Measurements from ENCODE around the gene RIT2. TPM values are rescaled to one million over a fixed set of nuclear protein-coding genes. Genes with fewer than 3 reads are reported as not detected.

Gene RIT2
- total RNA-seq, 2 donors from 2014 or later, result not detected

GRCh38 chr18:42976869-42977590 lies 138.5 kb downstream of the RIT2 start:
- Mint-ChIP-seq H3K27ac (no peak overlapping the region), H3K4me3 (no peak overlapping the region), H3K27me3 (ENCODE audit: low read depth) (no peaks in the 10 kb centered on the region), H3K4me1 (ENCODE audit: low read depth) (no peaks in the 10 kb centered on the region), H3K9me3 (peaks cover 10 to 18% of the 10 kb centered on the region in 2 donors), H3K36me3 (ENCODE audit: insufficient read depth in 2 of 2) (no peaks in the 10 kb centered on the region)
- ATAC-seq (replicated peaks in 1 of 2), result no peak
- no peak for DNase-seq

- no peaks in the 10 kb centered on the region for H3K27me3 Mint-ChIP-seq (ENCODE audit: low read depth)
- H3K36me3 Mint-ChIP-seq (ENCODE audit: insufficient read depth in 2 of 2), result no peaks in the 10 kb centered on the region
- no peaks in the 10 kb centered on the region for H3K4me1 Mint-ChIP-seq (ENCODE audit: low read depth)
- H3K9me3 Mint-ChIP-seq, result peaks cover 2 to 11% of the 10 kb centered on the region in 2 donors
- no peak overlapping the region for H3K4me3 Mint-ChIP-seq
- no peak overlapping the region for H3K27ac Mint-ChIP-seq
- ATAC-seq (replicated peaks in 1 of 2), result no peak
- DNase-seq, result no peak
Measured at GRCh38 chr18:42969366-42969765, 146.1 kb downstream of the RIT2 start.

- Mint-ChIP-seq H3K9me3 (peaks cover 2 to 10% of the 10 kb centered on the region in 2 donors), H3K27ac (no peak overlapping the region), H3K4me3 (no peak overlapping the region), H3K4me1 (ENCODE audit: low read depth) (no peaks in the 10 kb centered on the region), H3K36me3 (ENCODE audit: insufficient read depth in 2 of 2) (no peaks in the 10 kb centered on the region), H3K27me3 (ENCODE audit: low read depth) (no peaks in the 10 kb centered on the region)
- no peak for ATAC-seq (replicated peaks in 1 of 2)
- DNase-seq, result no peak
Measured at GRCh38 chr18:42961298-42961697, 154.2 kb downstream of the RIT2 start.

GRCh38 chr18:42959528-42959927 lies 156.0 kb downstream of the RIT2 start:
- no peaks in the 10 kb centered on the region for H3K36me3 Mint-ChIP-seq (ENCODE audit: insufficient read depth in 2 of 2)
- no peaks in the 10 kb centered on the region for H3K27me3 Mint-ChIP-seq (ENCODE audit: low read depth)
- H3K9me3 Mint-ChIP-seq, result peaks cover 5 to 9% of the 10 kb centered on the region in 2 donors
- H3K4me3 Mint-ChIP-seq, result no peak overlapping the region
- H3K4me1 Mint-ChIP-seq (ENCODE audit: low read depth), result no peaks in the 10 kb centered on the region
- H3K27ac Mint-ChIP-seq, result no peak overlapping the region
- no peak for ATAC-seq (replicated peaks in 1 of 2)
- DNase-seq, result no peak

GRCh38 chr18:42958353-42958752 lies 157.1 kb downstream of the RIT2 start:
- Mint-ChIP-seq H3K4me1 (ENCODE audit: low read depth) (no peaks in the 10 kb centered on the region), H3K27ac (no peak overlapping the region), H3K9me3 (peaks cover 5 to 7% of the 10 kb centered on the region in 2 donors), H3K36me3 (ENCODE audit: insufficient read depth in 2 of 2) (no peaks in the 10 kb centered on the region), H3K27me3 (ENCODE audit: low read depth) (no peaks in the 10 kb centered on the region), H3K4me3 (no peak overlapping the region)
- DNase-seq (no peak), ATAC-seq (replicated peaks in 1 of 2) (no peak)

- ATAC-seq (replicated peaks in 1 of 2), result no peak
- Mint-ChIP-seq H3K4me1 (ENCODE audit: low read depth) (no peaks in the 10 kb centered on the region), H3K9me3 (peaks cover 5 to 10% of the 10 kb centered on the region in 2 donors), H3K27ac (no peak overlapping the region), H3K36me3 (ENCODE audit: insufficient read depth in 2 of 2) (no peaks in the 10 kb centered on the region), H3K4me3 (no peak overlapping the region), H3K27me3 (ENCODE audit: low read depth) (no peaks in the 10 kb centered on the region)
- DNase-seq, result no peak
Measured at GRCh38 chr18:42956287-42956686, 159.2 kb downstream of the RIT2 start.

GRCh38 chr18:42954887-42955286 lies 160.6 kb downstream of the RIT2 start:
- Mint-ChIP-seq H3K36me3 (ENCODE audit: insufficient read depth in 2 of 2) (no peaks in the 10 kb centered on the region), H3K9me3 (peaks cover 4 to 10% of the 10 kb centered on the region in 2 donors), H3K27ac (no peak overlapping the region), H3K27me3 (ENCODE audit: low read depth) (no peaks in the 10 kb centered on the region), H3K4me1 (ENCODE audit: low read depth) (no peaks in the 10 kb centered on the region), H3K4me3 (no peak overlapping the region)
- ATAC-seq (replicated peaks in 1 of 2) (no peak), DNase-seq (no peak)

GRCh38 chr18:42953306-42953705 lies 162.2 kb downstream of the RIT2 start:
- Mint-ChIP-seq H3K27me3 (ENCODE audit: low read depth) (no peaks in the 10 kb centered on the region), H3K4me3 (no peak overlapping the region), H3K36me3 (ENCODE audit: insufficient read depth in 2 of 2) (no peaks in the 10 kb centered on the region), H3K9me3 (peaks cover 4 to 9% of the 10 kb centered on the region in 2 donors), H3K4me1 (ENCODE audit: low read depth) (no peaks in the 10 kb centered on the region), H3K27ac (no peak overlapping the region)
- no peak for ATAC-seq (replicated peaks in 1 of 2)
- no peak for DNase-seq

GRCh38 chr18:42950732-42951131 lies 164.8 kb downstream of the RIT2 start:
- peaks cover 5 to 11% of the 10 kb centered on the region in 2 donors for H3K9me3 Mint-ChIP-seq
- no peaks in the 10 kb centered on the region for H3K4me1 Mint-ChIP-seq (ENCODE audit: low read depth)
- no peak for DNase-seq
- no peak overlapping the region for H3K4me3 Mint-ChIP-seq
- H3K36me3 Mint-ChIP-seq (ENCODE audit: insufficient read depth in 2 of 2), result no peaks in the 10 kb centered on the region
- no peak overlapping the region for H3K27ac Mint-ChIP-seq
- no peak for ATAC-seq (replicated peaks in 1 of 2)
- no peaks in the 10 kb centered on the region for H3K27me3 Mint-ChIP-seq (ENCODE audit: low read depth)

GRCh38 chr18:42948831-42949230 lies 166.7 kb downstream of the RIT2 start:
- ATAC-seq (replicated peaks in 1 of 2) (no peak), DNase-seq (no peak)
- Mint-ChIP-seq H3K9me3 (peaks cover 7 to 13% of the 10 kb centered on the region in 2 donors), H3K4me1 (ENCODE audit: low read depth) (no peaks in the 10 kb centered on the region), H3K4me3 (no peak overlapping the region), H3K27ac (no peak overlapping the region), H3K36me3 (ENCODE audit: insufficient read depth in 2 of 2) (peaks cover 0 to 2% of the 10 kb centered on the region in 2 donors), H3K27me3 (ENCODE audit: low read depth) (no peaks in the 10 kb centered on the region)

- Mint-ChIP-seq H3K4me3 (no peak overlapping the region), H3K4me1 (ENCODE audit: low read depth) (no peaks in the 10 kb centered on the region), H3K27me3 (ENCODE audit: low read depth) (no peaks in the 10 kb centered on the region), H3K36me3 (ENCODE audit: insufficient read depth in 2 of 2) (peaks cover 0 to 5% of the 10 kb centered on the region in 2 donors), H3K27ac (no peak overlapping the region), H3K9me3 (peaks cover 9 to 12% of the 10 kb centered on the region in 2 donors)
- ATAC-seq (replicated peaks in 1 of 2) (no peak), DNase-seq (no peak)
Measured at GRCh38 chr18:42941860-42942259, 173.6 kb downstream of the RIT2 start.

- peaks cover 0 to 5% of the 10 kb centered on the region in 2 donors for H3K36me3 Mint-ChIP-seq (ENCODE audit: insufficient read depth in 2 of 2)
- peaks cover 9 to 12% of the 10 kb centered on the region in 2 donors for H3K9me3 Mint-ChIP-seq
- H3K4me1 Mint-ChIP-seq (ENCODE audit: low read depth), result no peaks in the 10 kb centered on the region
- ATAC-seq (replicated peaks in 1 of 2) (no peak), DNase-seq (no peak)
- H3K27me3 Mint-ChIP-seq (ENCODE audit: low read depth), result no peaks in the 10 kb centered on the region
- H3K27ac Mint-ChIP-seq, result no peak overlapping the region
- no peak overlapping the region for H3K4me3 Mint-ChIP-seq
Measured at GRCh38 chr18:42941021-42941420, 174.5 kb downstream of the RIT2 start.

- no peak overlapping the region for H3K27ac Mint-ChIP-seq
- H3K9me3 Mint-ChIP-seq, result peaks cover 4 to 5% of the 10 kb centered on the region in 2 donors
- ATAC-seq (replicated peaks in 1 of 2) (no peak), DNase-seq (no peak)
- no peaks in the 10 kb centered on the region for H3K27me3 Mint-ChIP-seq (ENCODE audit: low read depth)
- H3K4me1 Mint-ChIP-seq (ENCODE audit: low read depth), result no peaks in the 10 kb centered on the region
- H3K4me3 Mint-ChIP-seq, result no peak overlapping the region
- peaks cover 0 to 4% of the 10 kb centered on the region in 2 donors for H3K36me3 Mint-ChIP-seq (ENCODE audit: insufficient read depth in 2 of 2)
Measured at GRCh38 chr18:42937436-42937835, 178.0 kb downstream of the RIT2 start.

- Mint-ChIP-seq H3K36me3 (ENCODE audit: insufficient read depth in 2 of 2) (peaks cover 0 to 4% of the 10 kb centered on the region in 2 donors), H3K9me3 (peaks cover 4 to 7% of the 10 kb centered on the region in 2 donors), H3K27ac (no peak overlapping the region), H3K4me1 (ENCODE audit: low read depth) (no peaks in the 10 kb centered on the region), H3K4me3 (no peak overlapping the region), H3K27me3 (ENCODE audit: low read depth) (no peaks in the 10 kb centered on the region)
- DNase-seq, result no peak
- no peak for ATAC-seq (replicated peaks in 1 of 2)
Measured at GRCh38 chr18:42936289-42936688, 179.2 kb downstream of the RIT2 start.
